SK-N-SH treated with all-trans-retinoic acid at 6 μM for 48 hours (cell line): Measurements from ENCODE around the gene HPGD.

Experiments
- CSDC2 ChIP-seq: fragments of 250-450 bp; sonication (Bioruptor Pico); IDR thresholded peaks from 2 replicates; pipeline ENCODE4 v1.5.0; 2020; ENCODE audit warnings: mild to moderate bottlenecking, moderate library complexity
- PPARA ChIP-seq: fragments of 250-450 bp; sonication (Bioruptor Pico); IDR thresholded peaks from 2 replicates; pipeline ENCODE4 v1.5.0; 2020; ENCODE audit warnings: mild to moderate bottlenecking, borderline replicate concordance
- ZFP3 ChIP-seq: fragments of 250-450 bp; sonication (Bioruptor Pico); IDR thresholded peaks from 2 replicates; pipeline ENCODE4 v1.5.0; 2020; ENCODE audit warnings: mild to moderate bottlenecking, moderate library complexity

- TF ChIP-seq ZFP3 (CRISPR knock-in tag) (no peak), PPARA (CRISPR knock-in tag) (no peak), CSDC2 (no peak)
These were observed 5.9 kb upstream of the HPGD start for GRCh38 chr4:174528226-174528625.
